ENCODE results near the gene HTATIP2. TPM values are rescaled to one million over a fixed set of nuclear protein-coding genes. Genes with fewer than 3 reads are reported as not detected.

The HTATIP2 gene
- total RNA-seq (10 to 100 TPM in 5 of 6 donors, 1 to 10 TPM in 1; 9.6 to 29.1 (median 12.1) TPM), polyA plus RNA-seq (10 to 100 TPM; 11.3 to 19.2 TPM)

DNA sequence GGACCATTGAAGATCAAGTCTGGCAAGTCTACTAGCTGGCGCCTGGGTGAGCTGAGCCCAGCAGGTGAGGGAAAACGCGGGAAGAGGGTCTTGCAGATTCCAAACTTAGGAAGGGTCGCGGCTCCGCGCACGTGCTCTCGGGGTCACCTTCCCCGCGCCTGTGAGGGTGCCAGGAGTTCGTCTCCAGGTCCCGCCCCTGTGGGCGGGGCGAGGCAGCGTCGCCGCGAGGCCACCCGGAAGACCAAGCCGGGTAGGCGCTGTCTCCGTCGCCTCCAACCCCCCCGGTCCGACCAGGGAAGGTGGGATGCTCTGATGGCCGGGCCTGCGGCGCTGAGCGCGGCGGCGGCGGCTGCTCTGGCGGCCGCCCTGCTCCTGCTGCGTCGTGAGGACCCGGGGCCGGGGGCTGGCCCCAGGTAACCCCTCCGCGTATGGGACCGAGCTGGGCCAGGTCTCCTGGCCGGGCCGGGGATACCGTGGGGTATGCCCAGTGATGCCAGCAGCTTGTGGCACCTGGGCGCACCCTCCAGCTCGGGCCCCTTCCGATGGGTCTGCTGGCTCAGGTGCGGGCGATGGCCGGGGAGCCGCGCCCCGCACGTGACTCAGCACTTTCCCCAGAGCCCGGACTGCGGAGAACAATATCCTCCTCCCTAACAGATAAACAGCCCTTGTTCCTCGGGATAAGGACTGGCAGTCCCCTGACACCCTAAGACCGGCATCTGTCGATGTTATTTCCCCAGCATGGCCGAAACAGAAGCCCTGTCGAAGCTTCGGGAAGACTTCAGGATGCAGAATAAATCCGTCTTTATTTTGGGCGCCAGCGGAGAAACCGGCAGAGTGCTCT, at the start of gene HTATIP2:
Gene HTATIP2, plus strand, starts transcription at position 215 of the 841 bp plus-strand sequence. Its CDS starts 524 bp downstream, at position 739.
- Histone ChIP-seq H3K36me3 (no peaks in the 10 kb centered on the region), H3K4me1 (no peaks in the 10 kb centered on the region), H3K4me3 (peak within 1 kb of the TSS; percentile 74 to 99 (median 82)), H3K27ac (peak within 1 kb of the TSS; percentile 49 to 85 (median 68)), H3K27me3 (no peaks in the 10 kb centered on the region), H3K9me3 (no peaks in the 10 kb centered on the region)
- intact Hi-C loops (cut with DNase I): no loop called here
- ATAC-seq (peak; percentile 88 to 92 (median 90)), FAIRE-seq (no peak), DNase-seq (peak; percentile 45 to 86 (median 66))
- TF ChIP-seq, protein P1, sequence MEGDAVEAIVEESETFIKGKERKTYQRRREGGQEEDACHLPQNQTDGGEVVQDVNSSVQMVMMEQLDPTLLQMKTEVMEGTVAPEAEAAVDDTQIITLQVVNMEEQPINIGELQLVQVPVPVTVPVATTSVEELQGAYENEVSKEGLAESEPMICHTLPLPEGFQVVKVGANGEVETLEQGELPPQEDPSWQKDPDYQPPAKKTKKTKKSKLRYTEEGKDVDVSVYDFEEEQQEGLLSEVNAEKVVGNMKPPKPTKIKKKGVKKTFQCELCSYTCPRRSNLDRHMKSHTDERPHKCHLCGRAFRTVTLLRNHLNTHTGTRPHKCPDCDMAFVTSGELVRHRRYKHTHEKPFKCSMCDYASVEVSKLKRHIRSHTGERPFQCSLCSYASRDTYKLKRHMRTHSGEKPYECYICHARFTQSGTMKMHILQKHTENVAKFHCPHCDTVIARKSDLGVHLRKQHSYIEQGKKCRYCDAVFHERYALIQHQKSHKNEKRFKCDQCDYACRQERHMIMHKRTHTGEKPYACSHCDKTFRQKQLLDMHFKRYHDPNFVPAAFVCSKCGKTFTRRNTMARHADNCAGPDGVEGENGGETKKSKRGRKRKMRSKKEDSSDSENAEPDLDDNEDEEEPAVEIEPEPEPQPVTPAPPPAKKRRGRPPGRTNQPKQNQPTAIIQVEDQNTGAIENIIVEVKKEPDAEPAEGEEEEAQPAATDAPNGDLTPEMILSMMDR (IDR thresholded peaks at IDR 0.05): no peak
- 1 to 2% methylated on average over 60 to 68 of the region's 68 CpGs for WGBS, 2 donors

DNA sequence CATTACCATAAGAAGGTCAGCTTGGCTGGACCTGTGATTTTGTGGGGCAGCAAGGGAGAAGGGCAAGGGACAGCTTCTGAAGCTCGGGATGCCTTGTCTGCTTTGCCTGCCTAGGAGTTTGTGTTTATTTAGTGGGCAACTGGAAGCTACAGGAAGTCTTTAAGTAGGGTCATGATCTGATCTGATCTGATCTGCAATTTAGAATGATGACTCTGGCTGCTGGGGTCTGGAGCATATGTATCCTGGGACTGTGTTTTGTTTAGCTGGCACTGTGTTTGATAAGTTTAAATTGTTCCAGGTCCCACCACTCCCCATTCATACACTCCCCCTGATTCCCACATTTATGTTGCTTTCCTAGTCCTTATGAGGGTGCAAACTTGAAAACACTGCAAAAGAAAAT, 47.7 kb upstream of the HTATIP2 start:
- H3K4me1 ChIP-seq: no peaks in the 10 kb centered on the region
- FAIRE-seq: no peak
- 24 to 50% methylated on average over 1 of the region's 1 CpG for WGBS, 2 donors

DNA sequence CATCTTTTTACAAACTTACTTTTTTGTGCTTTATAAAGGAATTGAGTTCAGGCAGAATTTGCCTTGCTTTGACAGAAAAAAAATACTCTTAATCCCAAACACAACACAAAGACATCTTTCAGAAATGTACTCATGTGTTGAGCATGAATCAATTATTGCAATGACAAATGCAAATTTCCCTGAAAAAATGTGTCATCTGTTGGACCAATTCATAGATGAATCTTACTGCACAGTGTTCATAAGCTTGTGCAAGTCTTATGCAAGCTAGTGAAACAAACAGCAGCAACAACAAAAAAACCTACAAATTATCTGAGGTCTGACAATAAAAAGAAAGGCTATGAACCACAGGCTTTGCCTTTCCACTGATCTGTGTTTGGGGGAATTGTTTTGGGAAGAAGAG, 42.3 kb upstream of the HTATIP2 start:
- Histone ChIP-seq H3K4me1 (no peaks in the 10 kb centered on the region), H3K36me3 (no peaks in the 10 kb centered on the region), H3K27me3 (no peaks in the 10 kb centered on the region), H3K27ac (no peak overlapping the region), H3K9me3 (no peaks in the 10 kb centered on the region), H3K4me3 (no peak overlapping the region)
- TF ChIP-seq, protein P1 (IDR thresholded peaks at IDR 0.05): no peak
- no peak for FAIRE-seq
- no peak for ATAC-seq
- intact Hi-C loops (cut with DNase I): no loop called here
- DNase-seq: no peak

More for the DNA sequence above, 47.7 kb upstream of the HTATIP2 start:
- Histone ChIP-seq H3K9me3 (no peaks in the 10 kb centered on the region), H3K27ac (no peak overlapping the region), H3K36me3 (no peaks in the 10 kb centered on the region), H3K27me3 (no peaks in the 10 kb centered on the region), H3K4me3 (no peak overlapping the region)
- intact Hi-C loops (cut with DNase I): no loop called here
- TF ChIP-seq, protein P1 (IDR thresholded peaks at IDR 0.05): no peak
- no peak for ATAC-seq
- no peak for DNase-seq

DNA sequence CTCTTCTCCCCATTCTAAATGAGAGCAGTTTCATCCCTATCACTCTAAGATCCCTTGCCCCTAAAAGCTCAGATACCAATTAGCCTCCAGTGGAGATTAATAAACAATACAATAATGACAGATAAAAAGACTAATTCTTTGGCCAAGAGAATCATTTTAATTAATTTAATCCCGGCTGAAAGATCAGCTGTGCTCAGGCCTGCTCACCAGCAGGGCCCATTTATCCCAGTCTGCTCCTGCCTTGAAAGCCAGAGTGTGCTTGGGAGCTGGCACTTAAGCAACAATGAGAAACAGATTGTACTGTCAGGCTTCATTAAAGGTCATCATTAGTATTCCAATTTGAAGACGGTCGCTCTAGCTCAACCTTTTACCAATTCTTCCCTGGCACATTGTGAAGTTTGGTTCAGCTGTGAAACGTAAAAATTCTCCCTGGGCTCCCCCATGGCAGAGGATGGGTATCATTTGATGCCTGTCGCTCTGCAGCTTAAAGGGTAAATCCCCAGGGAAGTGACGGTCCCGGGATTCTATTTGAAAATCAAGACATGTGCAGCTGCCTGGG, 36.1 kb upstream of the HTATIP2 start:
- FAIRE-seq (no peak), DNase-seq (no peak), ATAC-seq (no peak)
- H3K36me3 ChIP-seq: no peaks in the 10 kb centered on the region
- no peaks in the 10 kb centered on the region for H3K9me3 ChIP-seq
- no peaks in the 10 kb centered on the region for H3K4me1 ChIP-seq
- TF ChIP-seq, protein P1 (IDR thresholded peaks at IDR 0.05): no peak
- WGBS, 2 donors: 72 to 81% methylated on average over 7 of the region's 7 CpGs
- H3K27me3 ChIP-seq: no peaks in the 10 kb centered on the region
- intact Hi-C loops (cut with DNase I): no loop called here
- H3K27ac ChIP-seq: no peak overlapping the region
- H3K4me3 ChIP-seq: no peak overlapping the region

DNA sequence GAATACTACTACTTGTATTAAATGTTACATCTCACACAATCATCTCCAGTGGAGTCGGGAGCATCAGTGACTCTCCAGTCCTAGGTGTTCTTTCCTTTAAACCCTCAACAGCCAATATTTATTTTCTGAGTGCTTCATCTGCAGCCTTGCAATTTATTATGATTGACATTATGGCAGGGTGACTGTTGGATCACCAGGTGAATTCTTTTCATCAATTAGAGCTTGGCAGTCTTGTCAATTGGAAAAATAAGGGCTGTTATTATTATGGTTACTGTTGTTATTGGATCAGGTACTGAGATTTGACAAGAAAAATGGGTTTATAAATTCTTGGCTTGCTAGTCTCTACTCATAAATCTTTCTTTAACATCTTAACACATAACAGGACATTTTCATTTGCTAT, 27.5 kb upstream of the HTATIP2 start:
- intact Hi-C loops (cut with DNase I): no loop called here
- WGBS, 2 donors: 78 to 91% methylated on average over 1 of the region's 1 CpG
- TF ChIP-seq, protein P1 (IDR thresholded peaks at IDR 0.05): no peak
- Histone ChIP-seq H3K27me3 (peaks cover 0 to 5% (median 0%) of the 10 kb centered on the region in 4 donors), H3K27ac (no peak overlapping the region), H3K36me3 (no peaks in the 10 kb centered on the region), H3K4me1 (no peaks in the 10 kb centered on the region), H3K4me3 (no peak overlapping the region), H3K9me3 (no peaks in the 10 kb centered on the region)
- DNase-seq (no peak), ATAC-seq (no peak), FAIRE-seq (no peak)

All from pancreas (tissue), 10 donors.